ENCODE results near the gene TTLL11.

DNA sequence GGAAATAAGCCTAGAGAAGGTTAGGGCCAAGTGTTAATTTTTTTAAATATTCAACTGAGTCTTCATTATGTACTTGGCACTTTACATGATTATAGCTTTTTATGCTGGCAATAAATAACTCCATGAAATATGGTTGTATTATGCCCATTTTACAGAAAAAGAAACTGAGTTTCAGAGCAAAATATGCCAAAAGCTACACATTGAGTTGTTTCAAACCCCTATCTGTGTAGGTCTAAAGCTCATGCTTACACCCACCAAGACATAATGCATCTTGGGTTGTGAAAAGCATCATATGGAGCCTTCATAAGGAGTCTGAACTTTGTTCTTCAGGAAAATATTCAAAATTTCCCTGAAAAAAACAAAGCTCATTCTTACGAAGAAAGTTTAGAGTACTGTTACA, 14.6 kb downstream of the TTLL11 start:
- TF ChIP-seq POLR2A (IDR thresholded peaks at IDR 0.05; ENCODE audit: low read length), result no peak
- no peak for TF ChIP-seq GATA1 (IDR thresholded peaks at IDR 0.05; ENCODE audit: low read depth, low read length)
